Measurements from ENCODE around the gene MMP11.

DNA sequence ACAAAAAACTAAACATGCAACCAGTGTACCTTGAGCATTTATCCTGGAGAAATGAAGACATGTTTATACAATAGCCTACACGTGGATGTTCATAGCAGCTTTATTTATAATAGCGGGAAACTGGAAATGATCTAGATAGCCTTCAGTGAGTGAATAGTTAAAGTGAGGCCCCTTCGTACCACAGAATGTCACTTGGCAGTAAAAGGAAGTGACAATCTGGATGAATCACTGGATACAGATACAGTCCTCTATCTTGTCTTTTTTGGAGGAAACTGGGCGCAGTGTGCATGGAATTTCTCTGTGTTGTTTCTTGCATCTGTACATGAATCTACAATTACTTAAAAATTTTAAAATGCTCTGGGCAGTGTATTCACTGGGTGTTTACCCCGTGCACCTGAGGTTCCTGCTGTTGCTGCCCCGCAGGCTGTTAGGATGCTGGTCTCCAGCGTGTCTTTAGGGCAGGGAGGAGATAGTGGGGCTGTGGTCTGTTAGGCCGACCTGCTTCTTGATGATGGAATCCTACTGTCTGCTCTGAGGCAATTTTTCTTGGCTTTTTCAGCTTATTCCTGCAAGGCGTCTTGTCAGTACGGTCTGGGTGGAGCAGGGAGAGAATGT lies 43.0 kb downstream of the MMP11 start:
- TF ChIP-seq, protein P1, sequence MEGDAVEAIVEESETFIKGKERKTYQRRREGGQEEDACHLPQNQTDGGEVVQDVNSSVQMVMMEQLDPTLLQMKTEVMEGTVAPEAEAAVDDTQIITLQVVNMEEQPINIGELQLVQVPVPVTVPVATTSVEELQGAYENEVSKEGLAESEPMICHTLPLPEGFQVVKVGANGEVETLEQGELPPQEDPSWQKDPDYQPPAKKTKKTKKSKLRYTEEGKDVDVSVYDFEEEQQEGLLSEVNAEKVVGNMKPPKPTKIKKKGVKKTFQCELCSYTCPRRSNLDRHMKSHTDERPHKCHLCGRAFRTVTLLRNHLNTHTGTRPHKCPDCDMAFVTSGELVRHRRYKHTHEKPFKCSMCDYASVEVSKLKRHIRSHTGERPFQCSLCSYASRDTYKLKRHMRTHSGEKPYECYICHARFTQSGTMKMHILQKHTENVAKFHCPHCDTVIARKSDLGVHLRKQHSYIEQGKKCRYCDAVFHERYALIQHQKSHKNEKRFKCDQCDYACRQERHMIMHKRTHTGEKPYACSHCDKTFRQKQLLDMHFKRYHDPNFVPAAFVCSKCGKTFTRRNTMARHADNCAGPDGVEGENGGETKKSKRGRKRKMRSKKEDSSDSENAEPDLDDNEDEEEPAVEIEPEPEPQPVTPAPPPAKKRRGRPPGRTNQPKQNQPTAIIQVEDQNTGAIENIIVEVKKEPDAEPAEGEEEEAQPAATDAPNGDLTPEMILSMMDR (IDR thresholded peaks at IDR 0.05; ENCODE audit: low read depth, low read length) = no peak
- TF ChIP-seq POLR2A (IDR thresholded peaks at IDR 0.05; ENCODE audit: extremely low read depth, insufficient read length) (no peak), MYC (IDR thresholded peaks at IDR 0.05; ENCODE audit: low read depth, low read length) (no peak)
- TF ChIP-seq, protein P2, sequence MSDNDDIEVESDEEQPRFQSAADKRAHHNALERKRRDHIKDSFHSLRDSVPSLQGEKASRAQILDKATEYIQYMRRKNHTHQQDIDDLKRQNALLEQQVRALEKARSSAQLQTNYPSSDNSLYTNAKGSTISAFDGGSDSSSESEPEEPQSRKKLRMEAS (IDR thresholded peaks at IDR 0.05; ENCODE audit: low read depth, low read length) = no peak
